Astrocyte of the spinal cord (primary cell): ENCODE results near the gene SLMAP.

Experiments
- DNase-seq: peaks from one replicate; pipeline ENCODE4 v3.0.0; 2011; ENCODE audit warnings: low read depth, low spot score
- H3K4me3 ChIP-seq: 2 replicates; pipeline ENCODE4 v1.5.1; 2011; ENCODE audit warnings: low read depth, mild to moderate bottlenecking, low read length, moderate library complexity
- in situ Hi-C: cut with HindIII; loops from 2 replicates; pipeline ENCODE4 v1.10.0; 2017; ENCODE audit warnings: low sequenced_read_pairs
- TF ChIP-seq, protein P1 (sequence below): IDR thresholded peaks from 2 replicates; pipeline ENCODE4 v1.5.1; 2012; ENCODE audit warnings: low read depth, mild to moderate bottlenecking, low read length, inconsistent platforms

SLMAP gene

DNA sequence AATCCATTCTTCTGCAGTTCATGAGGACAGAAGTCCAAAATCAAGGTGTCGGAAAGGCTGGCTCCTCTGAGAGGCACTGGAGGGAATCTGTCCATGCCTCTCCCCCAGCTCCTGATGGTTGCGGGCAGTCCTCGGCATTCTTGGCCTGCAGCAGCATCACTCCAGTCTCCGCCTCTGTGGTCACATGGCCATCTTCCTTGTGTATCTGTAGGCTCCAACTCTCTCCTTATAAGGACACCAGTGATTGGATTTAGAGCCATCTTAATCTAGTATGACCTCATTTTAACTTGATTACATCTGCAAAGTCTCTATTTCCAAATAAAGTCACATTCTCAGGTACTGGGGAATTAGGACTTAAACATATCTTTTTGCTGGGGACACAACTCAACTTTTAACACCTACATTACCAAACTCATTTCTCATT lies 196.1 kb downstream of the SLMAP start:
- DNase-seq = peak; percentile 89
- TF ChIP-seq, protein P1, sequence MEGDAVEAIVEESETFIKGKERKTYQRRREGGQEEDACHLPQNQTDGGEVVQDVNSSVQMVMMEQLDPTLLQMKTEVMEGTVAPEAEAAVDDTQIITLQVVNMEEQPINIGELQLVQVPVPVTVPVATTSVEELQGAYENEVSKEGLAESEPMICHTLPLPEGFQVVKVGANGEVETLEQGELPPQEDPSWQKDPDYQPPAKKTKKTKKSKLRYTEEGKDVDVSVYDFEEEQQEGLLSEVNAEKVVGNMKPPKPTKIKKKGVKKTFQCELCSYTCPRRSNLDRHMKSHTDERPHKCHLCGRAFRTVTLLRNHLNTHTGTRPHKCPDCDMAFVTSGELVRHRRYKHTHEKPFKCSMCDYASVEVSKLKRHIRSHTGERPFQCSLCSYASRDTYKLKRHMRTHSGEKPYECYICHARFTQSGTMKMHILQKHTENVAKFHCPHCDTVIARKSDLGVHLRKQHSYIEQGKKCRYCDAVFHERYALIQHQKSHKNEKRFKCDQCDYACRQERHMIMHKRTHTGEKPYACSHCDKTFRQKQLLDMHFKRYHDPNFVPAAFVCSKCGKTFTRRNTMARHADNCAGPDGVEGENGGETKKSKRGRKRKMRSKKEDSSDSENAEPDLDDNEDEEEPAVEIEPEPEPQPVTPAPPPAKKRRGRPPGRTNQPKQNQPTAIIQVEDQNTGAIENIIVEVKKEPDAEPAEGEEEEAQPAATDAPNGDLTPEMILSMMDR = no peak
- H3K4me3 ChIP-seq = no peak overlapping the region
- in situ Hi-C loops = no loop called here

DNA sequence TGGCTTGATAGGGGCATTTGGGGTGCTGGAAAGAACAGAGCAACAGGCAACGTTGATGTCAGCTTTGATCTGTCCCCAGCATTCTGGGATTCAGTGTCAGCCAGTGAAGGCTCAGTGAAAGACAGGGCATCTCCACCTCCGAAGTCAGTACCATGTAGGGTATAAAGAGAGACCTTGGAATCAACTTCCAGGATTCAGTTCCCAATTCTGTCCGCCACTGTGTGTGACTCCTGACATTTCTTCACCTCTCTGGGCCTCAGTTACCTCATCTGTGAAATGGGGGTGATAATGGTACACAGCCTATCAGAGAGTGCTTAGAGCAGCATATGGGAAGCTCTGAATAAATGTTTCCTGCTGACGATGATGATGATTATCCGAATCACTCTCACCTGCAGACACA lies 196.5 kb downstream of the SLMAP start:
- in situ Hi-C loops = no loop called here
- TF ChIP-seq, protein P1 = no peak
- H3K4me3 ChIP-seq = no peak overlapping the region
- DNase-seq = no peak

DNA sequence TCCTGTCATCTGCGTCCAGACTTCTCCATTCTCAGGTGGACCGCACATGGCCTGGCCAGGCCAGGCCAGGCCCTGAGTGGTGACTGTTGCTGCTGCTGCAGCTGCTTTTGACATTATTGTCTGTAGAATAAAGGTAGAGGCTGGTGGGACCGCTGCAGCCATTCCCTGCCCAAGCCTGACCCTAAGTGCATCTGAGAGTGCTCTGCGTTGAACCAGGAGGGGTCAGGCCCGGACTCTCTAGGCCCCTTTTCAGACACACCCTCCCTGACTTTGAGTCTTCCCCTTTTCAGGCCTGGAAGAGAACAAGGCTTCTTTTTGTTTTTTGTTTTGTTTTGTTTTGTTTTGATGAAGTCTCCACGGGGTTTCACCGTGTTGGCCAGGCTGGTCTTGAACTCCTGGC lies 197.5 kb downstream of the SLMAP start:
- DNase-seq = no peak
- TF ChIP-seq, protein P1 = no peak
- no peak overlapping the region for H3K4me3 ChIP-seq
- in situ Hi-C loops = no loop called here

DNA sequence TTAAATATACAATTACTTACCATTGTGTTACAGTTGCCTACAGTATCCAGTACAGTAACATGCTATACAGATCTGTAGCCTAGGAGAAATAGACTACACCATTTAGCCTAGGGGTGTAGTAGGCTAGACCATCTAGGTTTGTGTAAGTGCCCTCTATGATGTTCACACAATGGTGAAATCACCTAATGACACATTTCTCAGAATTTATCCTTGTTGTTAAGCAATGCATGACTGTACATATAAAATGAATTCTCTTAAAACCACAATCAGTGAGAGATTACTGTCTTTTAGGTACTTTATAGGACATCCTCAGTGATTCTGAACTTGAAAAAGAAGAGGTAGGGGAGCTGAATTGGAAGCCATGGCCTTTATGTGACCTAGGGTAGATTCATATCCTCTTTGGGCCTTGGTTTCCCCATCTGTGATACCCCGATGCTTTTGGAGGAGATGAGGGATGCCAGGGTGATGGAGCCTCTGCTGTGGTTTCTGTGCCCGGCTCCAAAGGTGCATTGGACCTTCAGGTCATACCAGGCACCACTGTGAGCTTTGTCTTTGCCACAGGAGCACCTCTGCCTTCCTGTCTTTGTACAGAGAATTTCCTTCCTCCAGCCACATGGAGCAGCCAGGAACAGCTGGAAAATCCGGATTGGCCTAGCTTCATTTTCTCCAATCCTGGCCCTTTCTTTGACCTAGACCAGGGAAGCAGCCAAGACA lies 200.2 kb downstream of the SLMAP start:
- TF ChIP-seq, protein P1 = no peak
- DNase-seq = peak; percentile 72
- no peak overlapping the region for H3K4me3 ChIP-seq
- in situ Hi-C loops = no loop called here

DNA sequence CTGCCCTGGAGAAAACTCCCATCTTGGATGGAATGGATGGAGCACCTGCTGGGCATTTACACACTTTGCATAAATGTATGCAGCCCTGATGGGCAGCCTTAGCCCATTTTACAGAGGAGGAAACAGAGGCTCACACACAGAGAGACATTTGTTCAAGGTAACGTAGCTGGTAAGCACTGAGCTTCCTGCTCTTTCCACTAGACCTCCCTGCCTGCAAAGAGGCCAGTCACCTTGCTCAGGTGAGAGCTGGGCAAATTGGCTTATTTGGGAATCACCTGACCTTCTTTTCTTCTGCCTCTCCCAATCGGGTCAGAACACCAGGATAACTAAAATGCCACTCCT lies 200.7 kb downstream of the SLMAP start:
- H3K4me3 ChIP-seq = no peak overlapping the region
- in situ Hi-C loops = no loop called here
- DNase-seq = no peak
- TF ChIP-seq, protein P1 = no peak

DNA sequence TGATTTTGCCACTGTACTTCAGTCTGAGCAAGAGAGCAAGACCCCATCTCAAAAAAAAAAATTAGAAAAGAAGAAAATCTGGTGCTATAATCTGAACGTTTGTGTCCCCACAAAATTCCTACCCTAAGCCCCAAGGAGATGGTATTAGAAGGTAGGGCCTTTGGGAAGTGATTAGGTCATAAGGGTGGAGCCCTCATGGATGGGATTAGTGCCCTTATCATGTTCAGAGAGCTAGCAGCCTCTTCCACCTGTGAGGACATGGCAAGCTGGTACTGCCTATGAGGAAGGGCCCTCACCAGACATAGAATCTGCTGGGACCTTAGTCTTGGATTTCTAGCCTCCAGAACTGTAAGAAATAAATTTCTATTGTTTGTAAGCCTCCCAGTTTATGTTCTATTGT lies 201.7 kb downstream of the SLMAP start:
- no peak for DNase-seq
- in situ Hi-C loops = no loop called here
- TF ChIP-seq, protein P1 = no peak
- no peak overlapping the region for H3K4me3 ChIP-seq
